Suprapubic skin (tissue), 4 donors: ENCODE data around the gene WWOX. TPM values are rescaled to one million over a fixed set of nuclear protein-coding genes. Genes with fewer than 3 reads are reported as not detected.

Source experiments
- DNase-seq, 2 donors: peaks; one replicate each; pipeline ENCODE4 v3.0.0-alpha.2; 2019; ENCODE audit warnings: low spot score in 2 of 2
- H3K27ac ChIP-seq: fragments of 200-600 bp; sonication (generic); one replicate; pipeline ENCODE4 v1.5.1; 2019
- H3K27me3 ChIP-seq: fragments of 200-600 bp; sonication (generic); one replicate; pipeline ENCODE4 v1.5.1; 2019
- H3K36me3 ChIP-seq: fragments of 200-600 bp; sonication (generic); one replicate; pipeline ENCODE4 v1.5.1; 2019
- H3K4me1 ChIP-seq: fragments of 200-600 bp; sonication (generic); one replicate; pipeline ENCODE4 v1.5.1; 2019
- H3K4me3 ChIP-seq: fragments of 200-600 bp; sonication (generic); one replicate; pipeline ENCODE4 v1.5.1; 2019; ENCODE audit warnings: mild to moderate bottlenecking
- H3K9me3 ChIP-seq: fragments of 200-600 bp; sonication (generic); one replicate; pipeline ENCODE4 v1.5.1; 2019
- EP300 ChIP-seq: sonication (generic); formaldehyde crosslinking; IDR thresholded peaks from one replicate; pipeline ENCODE4 v1.6.1; 2017; ENCODE audit warnings: antibody characterized with exemption
- POLR2A ChIP-seq, 2 donors: fragments of 450-650 bp; IDR thresholded peaks; one replicate each; pipeline ENCODE4 v1.6.1; 2017; ENCODE audit warnings: antibody characterized with exemption in 2 of 2, mild to moderate bottlenecking in 2 of 2, moderate library complexity in 2 of 2
- POLR2AphosphoS5 ChIP-seq, 3 donors: sonication (generic); formaldehyde crosslinking; IDR thresholded peaks; one replicate each; pipeline ENCODE4 v1.6.1; 2017; ENCODE audit warnings: antibody characterized with exemption in 3 of 3
- WGBS: methylation state at CpG from one replicate; pipeline ENCODE4 v1.1.5; 2018; 5-methylcytosine and 5-hydroxymethylcytosine counted together
- total RNA-seq, 4 donors: library from RNA; depleted of rRNA; stranded (reverse); fragments of >200 nt; gene quantifications; one replicate each; pipeline ENCODE4 v1.1.0, GENCODE V29; 2016
- TF ChIP-seq, protein P1 (sequence below), 2 donors: fragments of 200-600 bp in 1 of 2; fragments of 450-650 bp in 1 of 2; sonication (generic) in 1 of 2; IDR thresholded peaks; one replicate each; pipeline ENCODE4 v1.5.1; 2016 to 2019; ENCODE audit warnings: antibody characterized with exemption in 2 of 2, mild to moderate bottlenecking in 1 of 2, moderate library complexity in 1 of 2

WWOX gene
- total RNA-seq, 4 donors from 2014 or later, result 29.6 to 104 (median 47.3) TPM

DNA sequence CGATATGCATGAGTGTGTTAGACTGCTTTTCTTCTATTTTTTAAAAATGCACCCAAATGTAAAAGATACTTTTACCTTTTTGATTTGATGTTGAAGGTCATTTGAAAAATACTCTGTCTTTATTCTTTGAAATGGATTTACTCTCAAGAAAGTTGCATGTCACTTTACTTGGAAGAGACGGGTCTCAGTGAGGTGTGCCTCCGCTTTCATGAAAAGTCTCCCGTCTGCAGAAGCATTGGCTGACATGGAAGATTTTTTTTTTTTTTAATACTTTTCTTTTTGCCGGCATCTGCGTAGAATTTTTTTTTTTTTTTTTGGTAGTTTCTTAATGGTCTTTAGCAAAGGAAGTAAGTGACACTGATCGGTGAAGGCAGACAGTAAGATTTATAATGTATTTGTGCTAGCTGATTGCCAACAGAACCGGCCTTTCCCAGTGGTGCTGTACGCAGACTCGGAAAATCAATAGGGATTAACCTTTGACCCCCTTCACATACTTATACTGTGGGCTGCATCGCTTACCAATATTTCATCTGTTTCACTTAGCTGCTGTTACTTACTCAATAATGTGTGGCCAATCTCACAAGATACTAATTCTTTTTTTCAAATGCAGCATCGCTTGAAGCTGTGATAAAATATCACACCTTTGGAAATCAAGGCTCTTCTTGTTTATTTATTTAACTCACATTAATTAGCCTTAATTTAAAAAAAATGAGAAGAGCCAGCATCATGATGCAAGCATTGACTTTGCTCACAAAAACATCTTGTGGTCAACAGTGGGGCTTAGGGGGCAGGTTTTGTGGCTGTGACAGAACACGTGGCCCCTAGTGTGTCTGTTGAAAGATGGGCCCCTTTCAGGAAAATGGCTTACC lies 383.9 kb downstream of the WWOX start:
- TF ChIP-seq POLR2AphosphoS5 (IDR thresholded peaks at IDR 0.05), result no peak
- TF ChIP-seq POLR2A (IDR thresholded peaks at IDR 0.05), result no peak
- no peak for TF ChIP-seq EP300
- TF ChIP-seq, protein P1, sequence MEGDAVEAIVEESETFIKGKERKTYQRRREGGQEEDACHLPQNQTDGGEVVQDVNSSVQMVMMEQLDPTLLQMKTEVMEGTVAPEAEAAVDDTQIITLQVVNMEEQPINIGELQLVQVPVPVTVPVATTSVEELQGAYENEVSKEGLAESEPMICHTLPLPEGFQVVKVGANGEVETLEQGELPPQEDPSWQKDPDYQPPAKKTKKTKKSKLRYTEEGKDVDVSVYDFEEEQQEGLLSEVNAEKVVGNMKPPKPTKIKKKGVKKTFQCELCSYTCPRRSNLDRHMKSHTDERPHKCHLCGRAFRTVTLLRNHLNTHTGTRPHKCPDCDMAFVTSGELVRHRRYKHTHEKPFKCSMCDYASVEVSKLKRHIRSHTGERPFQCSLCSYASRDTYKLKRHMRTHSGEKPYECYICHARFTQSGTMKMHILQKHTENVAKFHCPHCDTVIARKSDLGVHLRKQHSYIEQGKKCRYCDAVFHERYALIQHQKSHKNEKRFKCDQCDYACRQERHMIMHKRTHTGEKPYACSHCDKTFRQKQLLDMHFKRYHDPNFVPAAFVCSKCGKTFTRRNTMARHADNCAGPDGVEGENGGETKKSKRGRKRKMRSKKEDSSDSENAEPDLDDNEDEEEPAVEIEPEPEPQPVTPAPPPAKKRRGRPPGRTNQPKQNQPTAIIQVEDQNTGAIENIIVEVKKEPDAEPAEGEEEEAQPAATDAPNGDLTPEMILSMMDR (IDR thresholded peaks at IDR 0.05), result no peak
- DNase-seq, result no peak
- WGBS, result 94% methylated on average over 13 of the region's 13 CpGs
- no peak overlapping the region for H3K27ac ChIP-seq
- H3K36me3 ChIP-seq, result no peaks in the 10 kb centered on the region
- no peak overlapping the region for H3K4me3 ChIP-seq
- H3K27me3 ChIP-seq, result no peaks in the 10 kb centered on the region
- no peaks in the 10 kb centered on the region for H3K4me1 ChIP-seq
- H3K9me3 ChIP-seq, result no peaks in the 10 kb centered on the region

GRCh38 chr16:78484509-78485058 lies 385.1 kb downstream of the WWOX start:
- H3K4me3 ChIP-seq, result no peak overlapping the region
- no peak overlapping the region for H3K27ac ChIP-seq
- no peaks in the 10 kb centered on the region for H3K9me3 ChIP-seq
- H3K27me3 ChIP-seq, result no peaks in the 10 kb centered on the region
- no peaks in the 10 kb centered on the region for H3K36me3 ChIP-seq
- H3K4me1 ChIP-seq, result no peaks in the 10 kb centered on the region
- TF ChIP-seq POLR2A (IDR thresholded peaks at IDR 0.05) (no peak), POLR2AphosphoS5 (IDR thresholded peaks at IDR 0.05) (no peak), EP300 (no peak)
- TF ChIP-seq, protein P1 (IDR thresholded peaks at IDR 0.05), result no peak
- 97% methylated on average over 9 of the region's 9 CpGs for WGBS
- no peak for DNase-seq

DNA sequence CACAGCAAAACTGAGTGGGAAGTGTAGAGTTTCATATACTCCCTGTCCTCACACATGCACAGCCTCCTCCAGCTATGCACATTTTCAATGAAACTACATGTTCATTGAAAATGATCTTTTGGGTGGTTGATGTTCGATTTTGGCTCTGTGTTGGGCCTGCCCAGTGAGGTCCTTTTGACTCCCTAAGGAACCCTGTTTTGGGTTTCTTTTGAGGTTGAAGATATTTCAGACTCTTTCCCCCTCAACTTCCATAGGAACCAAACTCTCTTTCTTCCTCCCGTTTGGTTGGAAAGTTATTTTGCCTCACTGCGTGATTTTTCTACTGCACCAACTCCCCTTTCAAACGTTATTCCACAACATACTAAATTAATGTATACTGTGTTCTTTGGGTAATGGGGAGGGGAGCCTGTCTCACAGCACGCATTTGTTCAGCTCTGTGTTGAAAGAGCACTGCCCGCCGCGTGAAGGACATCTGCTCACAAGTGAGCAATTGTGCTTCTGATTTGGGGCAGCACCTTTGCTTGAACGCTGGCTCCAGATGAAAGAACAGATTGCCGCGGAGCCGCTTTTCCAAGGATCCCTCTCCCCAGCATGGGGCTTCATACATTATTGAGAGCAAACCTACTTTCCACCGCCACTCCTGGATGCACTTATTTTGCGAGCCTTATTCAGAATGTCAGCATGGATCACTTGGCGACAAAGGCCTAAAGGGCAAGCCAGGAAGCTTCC lies 385.9 kb downstream of the WWOX start:
- Histone ChIP-seq H3K27ac (no peak overlapping the region), H3K36me3 (no peaks in the 10 kb centered on the region), H3K4me3 (no peak overlapping the region), H3K27me3 (no peaks in the 10 kb centered on the region), H3K9me3 (no peaks in the 10 kb centered on the region), H3K4me1 (no peaks in the 10 kb centered on the region)
- no peak for DNase-seq
- WGBS, result 76% methylated on average over 15 of the region's 15 CpGs
- TF ChIP-seq, protein P1 (IDR thresholded peaks at IDR 0.05), result no peak
- TF ChIP-seq EP300, result no peak
- TF ChIP-seq POLR2AphosphoS5 (IDR thresholded peaks at IDR 0.05), result no peak
- no peak for TF ChIP-seq POLR2A (IDR thresholded peaks at IDR 0.05)

GRCh38 chr16:78485917-78486257 lies 386.4 kb downstream of the WWOX start:
- Histone ChIP-seq H3K27ac (no peak overlapping the region), H3K4me3 (no peak overlapping the region), H3K4me1 (no peaks in the 10 kb centered on the region), H3K9me3 (no peaks in the 10 kb centered on the region), H3K27me3 (no peaks in the 10 kb centered on the region), H3K36me3 (no peaks in the 10 kb centered on the region)
- no peak for DNase-seq
- WGBS, result 93% methylated on average over 4 of the region's 4 CpGs
- TF ChIP-seq POLR2A (IDR thresholded peaks at IDR 0.05), result no peak

GRCh38 chr16:78487471-78487870 lies 388.0 kb downstream of the WWOX start:
- H3K4me1 ChIP-seq, result no peaks in the 10 kb centered on the region
- TF ChIP-seq EP300, result no peak
- TF ChIP-seq, protein P1 (IDR thresholded peaks at IDR 0.05), result no peak
- no peak for TF ChIP-seq POLR2AphosphoS5 (IDR thresholded peaks at IDR 0.05)
- H3K4me3 ChIP-seq, result no peak overlapping the region
- WGBS, result 93% methylated on average over 3 of the region's 3 CpGs
- H3K27me3 ChIP-seq, result no peaks in the 10 kb centered on the region
- H3K27ac ChIP-seq, result no peak overlapping the region
- H3K9me3 ChIP-seq, result no peaks in the 10 kb centered on the region
- no peak for DNase-seq
- no peaks in the 10 kb centered on the region for H3K36me3 ChIP-seq
